Endothelial cell of umbilical vein (primary cell): Measurements from ENCODE around the gene TNFRSF14.

ENCODE experiments used
- CTCF ChIP-seq, 2 donors: IDR thresholded peaks; 1 replicate in 1 of 2; 2 replicates in 1 of 2; pipeline ENCODE4 v1.5.1; 2011; ENCODE audit warnings: low read length in 2 of 2, mild to moderate bottlenecking in 2 of 2, moderate library complexity in 2 of 2, control low read depth in 1 of 2, inconsistent platforms in 1 of 2, low read depth in 1 of 2; ENCODE audit not compliant: insufficient read depth in 1 of 2; ENCODE audit errors: extremely low read depth in 1 of 2
- EZH2 ChIP-seq: IDR thresholded peaks from 2 replicates; pipeline ENCODE4 v1.6.1; 2012; ENCODE audit warnings: borderline replicate concordance, low read depth, mild to moderate bottlenecking, moderate library complexity, low read length, inconsistent platforms; ENCODE audit not compliant: severe bottlenecking
- FOS ChIP-seq: IDR thresholded peaks from 2 replicates; pipeline ENCODE4 v1.6.1; 2011; ENCODE audit warnings: mild to moderate bottlenecking, low read length, moderate library complexity, borderline replicate concordance; ENCODE audit not compliant: insufficient read depth
- GATA2 ChIP-seq: IDR thresholded peaks from 2 replicates; pipeline ENCODE4 v1.7.0; 2011; ENCODE audit warnings: low read depth, mild to moderate bottlenecking, moderate library complexity, mixed read lengths, low read length; ENCODE audit not compliant: insufficient read length, insufficient read depth
- JUN ChIP-seq: IDR thresholded peaks from 2 replicates; pipeline ENCODE4 v1.6.1; 2011; ENCODE audit warnings: borderline replicate concordance, low read depth; ENCODE audit not compliant: insufficient read length, insufficient read depth
- MAX ChIP-seq: IDR thresholded peaks from 2 replicates; pipeline ENCODE4 v1.6.1; 2011; ENCODE audit not compliant: insufficient read depth, insufficient read length
- POLR2A ChIP-seq: IDR thresholded peaks from 2 replicates; pipeline ENCODE4 v1.6.1; 2012; ENCODE audit warnings: low read depth, mild to moderate bottlenecking, control low read depth, low read length
- POLR2AphosphoS5 ChIP-seq: IDR thresholded peaks from 2 replicates; pipeline ENCODE4 v1.6.1; 2012; ENCODE audit warnings: low read depth, mild to moderate bottlenecking, control low read depth, low read length, moderate library complexity; ENCODE audit not compliant: insufficient read depth

DNA sequence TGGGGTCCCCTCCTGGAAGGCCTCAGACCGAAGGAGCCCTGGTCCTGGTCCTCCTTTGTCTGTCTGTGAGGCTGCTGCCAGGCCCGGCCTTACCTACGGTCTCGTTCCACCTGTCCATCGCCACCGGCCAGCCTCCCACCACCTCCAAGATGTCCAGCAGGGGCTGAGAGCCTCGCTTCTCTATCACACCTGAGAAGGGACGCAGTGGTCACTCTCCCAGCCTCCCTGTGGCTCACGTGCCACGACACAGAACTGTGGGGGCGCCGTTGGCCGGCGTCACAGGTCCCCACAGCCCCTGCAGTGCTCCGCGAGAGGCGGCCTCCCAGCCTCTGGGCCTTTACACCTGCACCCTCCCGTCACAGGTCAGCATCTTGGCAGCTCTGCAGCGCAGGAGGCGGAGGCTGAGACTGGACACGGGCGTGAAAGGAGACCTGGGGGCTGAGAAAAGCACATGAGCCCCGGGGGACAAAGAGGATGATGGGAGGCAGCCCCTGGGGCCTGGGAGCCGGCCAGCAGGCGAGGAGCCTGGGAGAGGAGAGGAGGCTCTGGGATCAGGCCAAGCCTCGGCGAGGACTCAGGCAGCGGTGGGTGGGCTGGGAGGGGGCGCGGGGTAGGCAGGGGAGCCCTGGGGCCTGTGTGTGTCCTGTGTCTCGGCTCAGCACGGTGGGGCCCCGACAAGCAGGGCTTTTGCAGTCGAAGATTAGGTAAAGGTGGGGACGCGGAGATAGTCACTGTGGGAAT is 50.9 kb downstream of the TNFRSF14 start:
- no peak for TF ChIP-seq EZH2
- no peak for TF ChIP-seq CTCF (IDR thresholded peaks at IDR 0.05; ENCODE audit: extremely low read depth in 1 of 2, insufficient read depth in 1 of 2, low read depth in 1 of 2, low read length in 2 of 2)
- TF ChIP-seq POLR2A, result no peak
- no peak for TF ChIP-seq FOS
- no peak for TF ChIP-seq GATA2
- TF ChIP-seq JUN, result no peak
- TF ChIP-seq MAX, result no peak
- no peak for TF ChIP-seq POLR2AphosphoS5
